Mesodermal cell (in vitro differentiated cells): Measurements from ENCODE around the gene SATB2.

ENCODE experiments used
- H3K27ac ChIP-seq: 2 replicates; pipeline ENCODE4 v1.7.0; 2013; ENCODE audit warnings: mild to moderate bottlenecking, low read depth, low read length, moderate library complexity; ENCODE audit not compliant: severe bottlenecking
- H3K36me3 ChIP-seq: 2 replicates; pipeline ENCODE4 v1.7.1; 2013; ENCODE audit warnings: mild to moderate bottlenecking, low read length, moderate library complexity; ENCODE audit not compliant: control insufficient read depth, insufficient read depth
- H3K4me1 ChIP-seq: one replicate; pipeline ENCODE4 v1.7.1; 2013; ENCODE audit warnings: mild to moderate bottlenecking, low read length; ENCODE audit not compliant: insufficient read depth, control insufficient read depth, poor library complexity, severe bottlenecking
- H3K4me3 ChIP-seq: 2 replicates; pipeline ENCODE4 v1.7.0; 2013; ENCODE audit warnings: low read length, control low read depth, mild to moderate bottlenecking; ENCODE audit not compliant: insufficient read depth, poor library complexity, severe bottlenecking; ENCODE audit errors: extremely low read depth
- H3K9me3 ChIP-seq: 2 replicates; pipeline ENCODE4 v1.7.1; 2013; ENCODE audit warnings: mild to moderate bottlenecking, low read length, moderate library complexity; ENCODE audit not compliant: control insufficient read depth
- WGBS, 2 experiments: methylation state at CpG; one replicate each; pipeline ENCODE4 v1.1.5; 2013; ENCODE audit warnings: missing lambda C conversion rate in 2 of 2; ENCODE audit not compliant: insufficient coverage in 2 of 2; 5-methylcytosine and 5-hydroxymethylcytosine counted together

Gene SATB2

DNA sequence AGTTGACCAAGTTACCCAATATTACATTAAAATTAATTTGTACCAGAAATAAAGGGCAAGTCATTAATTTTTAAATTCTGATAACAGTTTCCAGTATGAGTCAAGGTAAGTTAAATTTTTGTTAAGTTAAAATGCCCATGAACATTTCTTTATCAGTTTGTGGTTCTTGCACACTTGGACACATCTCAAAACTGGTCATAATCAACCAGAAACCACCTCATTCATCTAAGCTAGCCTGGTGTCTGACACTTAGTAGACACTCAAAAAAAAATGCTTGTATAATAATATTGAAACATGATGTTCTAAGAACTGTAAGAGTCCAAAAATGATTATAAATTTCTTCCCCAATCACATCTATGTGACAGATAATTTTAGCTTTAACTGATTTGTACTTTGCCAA, 62.4 kb downstream of the SATB2 start:
- Histone ChIP-seq H3K4me1 (no peaks in the 10 kb centered on the region), H3K4me3 (no peak overlapping the region), H3K9me3 (no peaks in the 10 kb centered on the region), H3K27ac (no peak overlapping the region), H3K36me3 (no peaks in the 10 kb centered on the region)

GRCh38 chr2:199392363-199392762, 65.4 kb downstream of the SATB2 start:
- Histone ChIP-seq H3K9me3 (no peaks in the 10 kb centered on the region), H3K4me1 (no peaks in the 10 kb centered on the region), H3K4me3 (no peak overlapping the region), H3K27ac (no peak overlapping the region), H3K36me3 (no peaks in the 10 kb centered on the region)
- no CpG with 5 or more reads among the region's 1 CpG for WGBS, 2 experiments

- H3K9me3 ChIP-seq = no peaks in the 10 kb centered on the region
- no peaks in the 10 kb centered on the region for H3K4me1 ChIP-seq
- no peak overlapping the region for H3K4me3 ChIP-seq
- WGBS, 2 experiments = no CpG with 5 or more reads among the region's 1 CpG
- H3K27ac ChIP-seq = no peak overlapping the region
- no peaks in the 10 kb centered on the region for H3K36me3 ChIP-seq
Observed at GRCh38 chr2:199388728-199389268, 68.9 kb downstream of the SATB2 start.

DNA sequence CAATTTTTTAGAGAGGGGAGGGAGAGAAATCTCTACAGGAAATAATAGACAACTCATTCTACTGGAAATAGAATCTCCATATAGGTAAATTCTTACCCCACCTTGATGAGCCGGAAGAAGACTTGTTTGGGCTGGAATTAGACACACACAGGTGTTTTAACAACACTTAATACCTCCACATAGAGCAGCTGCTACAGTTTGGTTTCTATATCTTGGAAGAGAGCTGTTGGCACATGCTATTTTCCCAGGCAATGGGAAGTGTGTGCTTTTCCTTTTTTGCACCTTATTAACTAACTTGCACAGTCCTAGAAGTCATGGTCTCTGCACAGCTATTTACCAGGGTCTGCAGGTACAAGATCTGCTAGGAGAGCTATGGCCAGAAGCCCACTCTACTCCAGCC, 73.7 kb downstream of the SATB2 start:
- Histone ChIP-seq H3K4me1 (no peaks in the 10 kb centered on the region), H3K36me3 (no peaks in the 10 kb centered on the region), H3K27ac (no peak overlapping the region), H3K9me3 (no peaks in the 10 kb centered on the region), H3K4me3 (no peak overlapping the region)
- 100% methylated on average over 1 of the region's 1 CpG; no CpG with 5 or more reads in 1 of the 2 experiments for WGBS, 2 experiments

- Histone ChIP-seq H3K36me3 (no peaks in the 10 kb centered on the region), H3K27ac (no peak overlapping the region), H3K9me3 (no peaks in the 10 kb centered on the region), H3K4me1 (no peaks in the 10 kb centered on the region), H3K4me3 (no peak overlapping the region)
- 93 to 100% methylated on average over 1 to 3 of the region's 4 CpGs for WGBS, 2 experiments
Observed at GRCh38 chr2:199383021-199383420, 74.7 kb downstream of the SATB2 start.

DNA sequence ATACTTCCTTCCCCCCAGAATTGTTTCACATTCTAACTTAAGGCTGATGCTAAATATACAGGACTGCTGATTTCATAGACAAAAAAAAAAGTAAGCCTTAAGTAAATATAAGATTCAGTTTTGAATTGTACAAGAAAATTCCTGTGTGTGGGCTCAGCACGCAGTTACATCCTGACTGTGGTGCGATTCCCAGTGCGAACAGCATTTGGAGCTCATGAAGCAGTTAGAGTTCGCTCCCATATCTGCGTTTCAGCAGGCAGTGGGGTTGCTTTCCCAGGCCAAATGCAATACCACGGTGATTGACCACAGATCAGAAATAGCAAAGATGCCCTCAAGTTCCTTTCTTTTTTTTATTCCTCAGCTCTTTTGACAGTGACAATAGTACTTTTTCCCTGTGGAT, 75.6 kb downstream of the SATB2 start:
- H3K36me3 ChIP-seq = no peaks in the 10 kb centered on the region
- WGBS, 2 experiments = 91 to 93% methylated on average over 6 of the region's 6 CpGs
- no peak overlapping the region for H3K27ac ChIP-seq
- H3K4me1 ChIP-seq = no peaks in the 10 kb centered on the region
- no peaks in the 10 kb centered on the region for H3K9me3 ChIP-seq
- no peak overlapping the region for H3K4me3 ChIP-seq

GRCh38 chr2:199381531-199381930, 76.2 kb downstream of the SATB2 start:
- Histone ChIP-seq H3K27ac (no peak overlapping the region), H3K4me3 (no peak overlapping the region), H3K9me3 (no peaks in the 10 kb centered on the region), H3K4me1 (no peaks in the 10 kb centered on the region), H3K36me3 (no peaks in the 10 kb centered on the region)
- 100% methylated on average over 1 to 3 of the region's 6 CpGs for WGBS, 2 experiments

GRCh38 chr2:199378948-199379650, 78.6 kb downstream of the SATB2 start:
- Histone ChIP-seq H3K4me3 (no peak overlapping the region), H3K36me3 (no peaks in the 10 kb centered on the region), H3K9me3 (no peaks in the 10 kb centered on the region), H3K27ac (no peak overlapping the region), H3K4me1 (no peaks in the 10 kb centered on the region)
- WGBS, 2 experiments = no CpG with 5 or more reads among the region's 2 CpGs

DNA sequence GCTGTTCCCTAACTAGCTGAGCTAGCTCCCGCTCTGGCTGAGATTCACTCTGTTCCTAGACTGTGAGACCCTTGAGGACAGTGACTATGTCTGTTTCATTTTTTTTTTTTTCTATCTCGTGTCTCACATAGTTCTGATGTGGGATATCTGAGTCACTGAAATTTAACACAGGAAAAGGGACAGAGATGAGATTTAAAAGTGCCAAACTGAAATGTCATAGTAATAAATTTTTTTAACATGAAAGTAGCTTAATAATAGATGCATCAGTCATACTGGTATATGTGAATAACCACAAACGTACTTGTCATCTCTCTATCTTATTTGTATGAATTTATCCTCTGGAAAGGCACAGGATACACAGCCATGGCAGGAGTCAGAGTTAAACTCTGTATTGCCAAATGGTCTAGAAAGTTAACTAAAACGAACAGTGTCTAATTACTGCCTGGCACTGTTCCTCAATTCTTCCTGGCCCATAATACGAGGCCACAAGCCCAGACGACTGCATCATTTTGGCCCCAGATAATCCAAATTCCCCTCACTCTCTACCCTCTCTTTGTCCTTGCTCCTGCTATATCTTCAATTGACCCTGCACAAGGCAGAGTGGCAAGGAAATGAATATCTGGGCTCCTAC, 87.5 kb downstream of the SATB2 start:
- Histone ChIP-seq H3K36me3 (no peaks in the 10 kb centered on the region), H3K27ac (no peak overlapping the region), H3K9me3 (no peaks in the 10 kb centered on the region), H3K4me1 (peaks cover 3% of the 10 kb centered on the region), H3K4me3 (no peak overlapping the region)
- 80% methylated on average over 3 to 4 of the region's 6 CpGs for WGBS, 2 experiments

- Histone ChIP-seq H3K4me3 (no peak overlapping the region), H3K27ac (no peak overlapping the region), H3K9me3 (no peaks in the 10 kb centered on the region), H3K36me3 (no peaks in the 10 kb centered on the region), H3K4me1 (peaks cover 3% of the 10 kb centered on the region)
- 74 to 83% methylated on average over 2 of the region's 2 CpGs for WGBS, 2 experiments
Observed at GRCh38 chr2:199366406-199366805, 91.3 kb downstream of the SATB2 start.

- no peaks in the 10 kb centered on the region for H3K36me3 ChIP-seq
- peak overlapping the region; percentile 11 for H3K27ac ChIP-seq
- H3K9me3 ChIP-seq = no peaks in the 10 kb centered on the region
- WGBS, 2 experiments = 78% methylated on average over 1 of the region's 3 CpGs; no CpG with 5 or more reads in 1 of the 2 experiments
- no peak overlapping the region for H3K4me3 ChIP-seq
- H3K4me1 ChIP-seq = no peaks in the 10 kb centered on the region
Observed at GRCh38 chr2:199364153-199364552, 93.6 kb downstream of the SATB2 start.
